GM12875 (cell line): ENCODE measurements around the gene OR14J1.

Source experiments
- H3K4me3 ChIP-seq: one replicate; pipeline ENCODE4 v1.5.1; 2011; ENCODE audit warnings: low read depth, low read length, control low read depth
- CTCF ChIP-seq: IDR thresholded peaks from 2 replicates; pipeline ENCODE4 v1.5.1; 2011; ENCODE audit warnings: low read depth, mild to moderate bottlenecking, control low read depth, inconsistent platforms, low read length, moderate library complexity, borderline replicate concordance; ENCODE audit not compliant: insufficient read depth

The OR14J1 gene

GRCh38 chr6:29354980-29355379 lies 53.5 kb downstream of the OR14J1 start:
- TF ChIP-seq CTCF: no peak
- no peak overlapping the region for H3K4me3 ChIP-seq

DNA sequence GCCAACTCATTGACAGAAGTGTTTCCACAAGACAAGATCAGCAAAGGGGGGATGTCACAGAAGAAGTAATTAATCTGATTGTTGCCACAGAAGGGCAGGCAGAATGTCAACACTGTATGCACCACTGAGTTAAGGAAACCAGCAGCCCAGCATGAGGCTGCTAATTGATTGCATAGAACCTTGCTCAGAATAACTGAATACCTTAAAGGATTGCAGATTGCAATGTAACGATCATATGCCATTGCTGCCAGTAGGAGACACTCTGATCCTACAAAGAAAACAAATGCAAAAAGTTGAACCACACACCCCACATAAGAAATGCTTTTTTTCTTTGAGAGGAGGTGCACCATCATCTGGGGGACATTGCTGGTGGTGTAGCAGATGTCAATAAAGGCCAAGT lies 54.1 kb downstream of the OR14J1 start:
- H3K4me3 ChIP-seq: no peak overlapping the region
- TF ChIP-seq CTCF: no peak
